ENCODE results near the gene RTN4RL1. TPM values are rescaled to one million over a fixed set of nuclear protein-coding genes. Genes with fewer than 3 reads are reported as not detected.

Gene RTN4RL1
- total and polyA plus RNA-seq, 9 of the 15 experiments (the other 6 are each of a cell fraction or from before 2014, with no cell fraction given), result 0.04 to 0.06 (median 0.04) TPM; not detected in 5

DNA sequence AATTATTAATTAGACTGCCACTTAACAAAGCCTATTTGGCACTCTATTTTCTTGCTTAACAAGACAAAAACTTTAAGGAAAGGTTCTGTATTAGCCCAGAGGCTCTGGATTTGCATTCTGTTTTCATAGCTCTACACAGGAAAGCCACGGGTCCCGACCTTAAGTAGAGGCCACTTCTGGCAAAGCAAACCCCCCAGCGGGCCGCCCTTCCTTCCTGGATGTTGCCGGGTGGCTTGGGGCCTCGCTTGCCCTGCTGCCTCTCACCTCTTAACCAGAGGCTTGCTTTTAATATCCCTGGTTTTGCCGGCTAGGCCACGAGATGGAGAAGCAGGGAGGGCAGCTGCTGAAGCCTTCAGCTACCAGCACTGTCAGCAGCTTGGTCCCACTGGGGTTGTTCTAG, 4.4 kb downstream of the RTN4RL1 start:
- DNase-seq (ENCODE audit: extremely low read depth in 1 of 4, low spot score in 3 of 4) (no peak), ATAC-seq (no peak), FAIRE-seq (no peak)
- no peak overlapping the region for H3K4me3 ChIP-seq
- no peaks in the 10 kb centered on the region for H3K9me3 ChIP-seq (replicated peaks; ENCODE audit: control insufficient read depth, insufficient read depth, low read depth, low read length)
- H3K36me3 ChIP-seq (ENCODE audit: control insufficient read depth, insufficient read depth, low read length), result no peaks in the 10 kb centered on the region
- H3K79me2 ChIP-seq (ENCODE audit: control insufficient read depth, insufficient read depth, low read length), result no peaks in the 10 kb centered on the region
- H3K4me2 ChIP-seq (ENCODE audit: insufficient read depth, low read length), result no peak overlapping the region
- H3K27ac ChIP-seq (ENCODE audit: extremely low read depth, low read depth, low read length), result no peak overlapping the region
- 0% methylated on average over 7 of the region's 8 CpGs for WGBS (ENCODE audit: insufficient coverage, low coverage, missing lambda C conversion rate)
- no TSS peak for BruUV-seq (replicated peaks)
- H3K27me3 ChIP-seq (ENCODE audit: control insufficient read depth in 2 of 2, insufficient read depth in 2 of 2, low read length in 2 of 2), result peaks cover 26 to 73% of the 10 kb centered on the region in 2 experiments
- peaks cover 0 to 29% of the 10 kb centered on the region in 2 experiments; a peak in 2 of 5 replicates for H3K4me1 ChIP-seq (replicated peaks in 1 of 2; ENCODE audit: control insufficient read depth in 2 of 2, insufficient read depth in 2 of 2, low read length in 2 of 2)
- TF ChIP-seq MIER1 (IDR thresholded peaks at IDR 0.05; ENCODE audit: low read depth) (no peak), CHD2 (IDR thresholded peaks at IDR 0.05; ENCODE audit: low read depth, low read length) (no peak), ZNF24 (IDR thresholded peaks at IDR 0.05) (no peak), MXI1 (IDR thresholded peaks at IDR 0.05; ENCODE audit: low read depth, low read length) (no peak), E2F8 (IDR thresholded peaks at IDR 0.05; ENCODE audit: low read depth, partially characterized antibody) (no peak), PKNOX1 (IDR thresholded peaks at IDR 0.05) (no peak)
- TF ChIP-seq, protein P1, sequence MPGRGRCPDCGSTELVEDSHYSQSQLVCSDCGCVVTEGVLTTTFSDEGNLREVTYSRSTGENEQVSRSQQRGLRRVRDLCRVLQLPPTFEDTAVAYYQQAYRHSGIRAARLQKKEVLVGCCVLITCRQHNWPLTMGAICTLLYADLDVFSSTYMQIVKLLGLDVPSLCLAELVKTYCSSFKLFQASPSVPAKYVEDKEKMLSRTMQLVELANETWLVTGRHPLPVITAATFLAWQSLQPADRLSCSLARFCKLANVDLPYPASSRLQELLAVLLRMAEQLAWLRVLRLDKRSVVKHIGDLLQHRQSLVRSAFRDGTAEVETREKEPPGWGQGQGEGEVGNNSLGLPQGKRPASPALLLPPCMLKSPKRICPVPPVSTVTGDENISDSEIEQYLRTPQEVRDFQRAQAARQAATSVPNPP (IDR thresholded peaks at IDR 0.05; ENCODE audit: borderline replicate concordance, insufficient read depth, insufficient read length), result no peak
- TF ChIP-seq, protein P2, sequence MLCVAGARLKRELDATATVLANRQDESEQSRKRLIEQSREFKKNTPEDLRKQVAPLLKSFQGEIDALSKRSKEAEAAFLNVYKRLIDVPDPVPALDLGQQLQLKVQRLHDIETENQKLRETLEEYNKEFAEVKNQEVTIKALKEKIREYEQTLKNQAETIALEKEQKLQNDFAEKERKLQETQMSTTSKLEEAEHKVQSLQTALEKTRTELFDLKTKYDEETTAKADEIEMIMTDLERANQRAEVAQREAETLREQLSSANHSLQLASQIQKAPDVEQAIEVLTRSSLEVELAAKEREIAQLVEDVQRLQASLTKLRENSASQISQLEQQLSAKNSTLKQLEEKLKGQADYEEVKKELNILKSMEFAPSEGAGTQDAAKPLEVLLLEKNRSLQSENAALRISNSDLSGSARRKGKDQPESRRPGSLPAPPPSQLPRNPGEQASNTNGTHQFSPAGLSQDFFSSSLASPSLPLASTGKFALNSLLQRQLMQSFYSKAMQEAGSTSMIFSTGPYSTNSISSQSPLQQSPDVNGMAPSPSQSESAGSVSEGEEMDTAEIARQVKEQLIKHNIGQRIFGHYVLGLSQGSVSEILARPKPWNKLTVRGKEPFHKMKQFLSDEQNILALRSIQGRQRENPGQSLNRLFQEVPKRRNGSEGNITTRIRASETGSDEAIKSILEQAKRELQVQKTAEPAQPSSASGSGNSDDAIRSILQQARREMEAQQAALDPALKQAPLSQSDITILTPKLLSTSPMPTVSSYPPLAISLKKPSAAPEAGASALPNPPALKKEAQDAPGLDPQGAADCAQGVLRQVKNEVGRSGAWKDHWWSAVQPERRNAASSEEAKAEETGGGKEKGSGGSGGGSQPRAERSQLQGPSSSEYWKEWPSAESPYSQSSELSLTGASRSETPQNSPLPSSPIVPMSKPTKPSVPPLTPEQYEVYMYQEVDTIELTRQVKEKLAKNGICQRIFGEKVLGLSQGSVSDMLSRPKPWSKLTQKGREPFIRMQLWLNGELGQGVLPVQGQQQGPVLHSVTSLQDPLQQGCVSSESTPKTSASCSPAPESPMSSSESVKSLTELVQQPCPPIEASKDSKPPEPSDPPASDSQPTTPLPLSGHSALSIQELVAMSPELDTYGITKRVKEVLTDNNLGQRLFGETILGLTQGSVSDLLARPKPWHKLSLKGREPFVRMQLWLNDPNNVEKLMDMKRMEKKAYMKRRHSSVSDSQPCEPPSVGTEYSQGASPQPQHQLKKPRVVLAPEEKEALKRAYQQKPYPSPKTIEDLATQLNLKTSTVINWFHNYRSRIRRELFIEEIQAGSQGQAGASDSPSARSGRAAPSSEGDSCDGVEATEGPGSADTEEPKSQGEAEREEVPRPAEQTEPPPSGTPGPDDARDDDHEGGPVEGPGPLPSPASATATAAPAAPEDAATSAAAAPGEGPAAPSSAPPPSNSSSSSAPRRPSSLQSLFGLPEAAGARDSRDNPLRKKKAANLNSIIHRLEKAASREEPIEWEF (CRISPR knock-in tag; IDR thresholded peaks at IDR 0.05), result no peak
- intact Hi-C loops (cut with micrococcal nuclease), result no loop called here
- no peak overlapping the region for H3K9ac ChIP-seq (ENCODE audit: insufficient read depth in 1 of 2, low read depth in 2 of 2, low read length in 2 of 2)
- CTCF ChIA-PET (ENCODE audit: low intra/inter-chr PET ratio), result no interaction called here
- in situ Hi-C loops (cut with MboI), result no loop called here
- POLR2A ChIA-PET, result no interaction called here
- no peak overlapping the region for H2AFZ ChIP-seq (ENCODE audit: low read depth, low read length)
- peaks cover 8% of the 10 kb centered on the region; the same call in 1 of the 2 replicates for H4K20me1 ChIP-seq (replicated peaks; ENCODE audit: control insufficient read depth, insufficient read depth, low read length)
- H3K9me1 ChIP-seq (ENCODE audit: control insufficient read depth, insufficient read depth, low read length), result no peaks in the 10 kb centered on the region
